ENCODE results near the gene AKR1B15. TPM values are rescaled to one million over a fixed set of nuclear protein-coding genes. Genes with fewer than 3 reads are reported as not detected.
"Not testable (repeated sequence)": the region's sequence is repeated elsewhere in the genome, so short reads cannot be mapped to it uniquely, and the experiment has no call there.

The AKR1B15 gene
- polyA plus RNA-seq, 3 donors: not detected

DNA sequence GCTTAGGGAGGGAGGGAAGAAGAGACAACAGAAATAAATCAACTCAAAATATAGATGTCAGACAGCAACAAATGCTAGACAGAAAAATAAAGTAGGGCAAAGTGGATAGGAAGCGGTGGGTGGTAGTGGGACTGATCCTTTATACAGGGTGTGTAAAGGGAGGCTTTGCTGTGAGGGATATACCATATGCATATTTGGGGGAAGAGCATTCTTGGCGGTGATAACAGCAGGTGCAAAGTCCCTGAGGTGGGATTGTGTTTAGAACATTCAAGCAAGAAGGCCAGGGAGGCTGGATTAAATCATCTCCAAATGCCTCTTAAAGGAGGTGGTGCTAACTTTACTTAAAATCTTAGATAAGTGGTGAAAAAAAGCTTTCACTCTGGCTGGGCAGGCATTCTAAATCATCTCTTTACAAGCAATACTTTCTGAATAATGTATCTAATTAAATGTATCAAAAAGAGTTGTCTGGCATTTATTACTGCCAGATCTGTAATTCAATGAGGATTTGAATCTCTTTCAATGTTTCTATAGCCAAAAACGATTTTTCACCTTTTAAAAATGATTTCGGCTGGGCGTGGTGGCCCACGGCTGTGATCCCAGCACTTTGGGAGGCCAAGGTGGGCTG, 9.4 kb upstream of the AKR1B15 start:
- H3K4me1 ChIP-seq (ENCODE audit: control insufficient read depth in 1 of 2, insufficient read depth in 2 of 2, low read length in 2 of 2): no peaks in the 10 kb centered on the region
- H3K27ac Mint-ChIP-seq: no peak overlapping the region
- no peak overlapping the region for H3K9ac ChIP-seq (ENCODE audit: insufficient read depth, low read length, poor library complexity, severe bottlenecking)
- H3K9me3 ChIP-seq (replicated peaks in 1 of 2; ENCODE audit: control insufficient read depth in 1 of 2, insufficient read depth in 1 of 2, low read length in 2 of 2): no peaks in the 10 kb centered on the region
- no peaks in the 10 kb centered on the region for H3K9me3 Mint-ChIP-seq
- TF ChIP-seq, protein P1, sequence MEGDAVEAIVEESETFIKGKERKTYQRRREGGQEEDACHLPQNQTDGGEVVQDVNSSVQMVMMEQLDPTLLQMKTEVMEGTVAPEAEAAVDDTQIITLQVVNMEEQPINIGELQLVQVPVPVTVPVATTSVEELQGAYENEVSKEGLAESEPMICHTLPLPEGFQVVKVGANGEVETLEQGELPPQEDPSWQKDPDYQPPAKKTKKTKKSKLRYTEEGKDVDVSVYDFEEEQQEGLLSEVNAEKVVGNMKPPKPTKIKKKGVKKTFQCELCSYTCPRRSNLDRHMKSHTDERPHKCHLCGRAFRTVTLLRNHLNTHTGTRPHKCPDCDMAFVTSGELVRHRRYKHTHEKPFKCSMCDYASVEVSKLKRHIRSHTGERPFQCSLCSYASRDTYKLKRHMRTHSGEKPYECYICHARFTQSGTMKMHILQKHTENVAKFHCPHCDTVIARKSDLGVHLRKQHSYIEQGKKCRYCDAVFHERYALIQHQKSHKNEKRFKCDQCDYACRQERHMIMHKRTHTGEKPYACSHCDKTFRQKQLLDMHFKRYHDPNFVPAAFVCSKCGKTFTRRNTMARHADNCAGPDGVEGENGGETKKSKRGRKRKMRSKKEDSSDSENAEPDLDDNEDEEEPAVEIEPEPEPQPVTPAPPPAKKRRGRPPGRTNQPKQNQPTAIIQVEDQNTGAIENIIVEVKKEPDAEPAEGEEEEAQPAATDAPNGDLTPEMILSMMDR (IDR thresholded peaks at IDR 0.05): no peak
- H3K36me3 Mint-ChIP-seq: no peaks in the 10 kb centered on the region
- H3K4me1 Mint-ChIP-seq: no peaks in the 10 kb centered on the region
- no peak overlapping the region for H2AFZ ChIP-seq (ENCODE audit: insufficient read depth, low read depth, low read length, poor library complexity, severe bottlenecking)
- intact Hi-C loops (cut with micrococcal nuclease): no loop called here
- H3K27me3 ChIP-seq (ENCODE audit: control insufficient read depth in 2 of 2, insufficient read depth in 2 of 2, low read length in 2 of 2): no peaks in the 10 kb centered on the region
- no peak overlapping the region for H3K4me2 ChIP-seq (replicated peaks; ENCODE audit: extremely low read depth, low read length, poor library complexity, severe bottlenecking)
- peaks cover 3 to 15% (median 8%) of the 10 kb centered on the region in 3 donors for H3K27me3 Mint-ChIP-seq (ENCODE audit: low read depth in 3 of 3)
- H3K36me3 ChIP-seq (replicated peaks in 1 of 2; ENCODE audit: control insufficient read depth in 1 of 2, insufficient read depth in 2 of 2, low read length in 2 of 2): no peaks in the 10 kb centered on the region
- no peaks in the 10 kb centered on the region for H3K79me2 ChIP-seq (ENCODE audit: insufficient read depth, low read length)
- no peak for DNase-seq
- 93% methylated on average over 4 of the region's 6 CpGs for WGBS (ENCODE audit: insufficient coverage)
- no peak overlapping the region for H3K4me3 Mint-ChIP-seq
- H3K4me3 ChIP-seq (replicated peaks in 1 of 3; ENCODE audit: low read depth in 2 of 3, low read length in 3 of 3): no peak overlapping the region
- H4K20me1 ChIP-seq (ENCODE audit: insufficient read depth, low read length): no peaks in the 10 kb centered on the region
- H3K27ac ChIP-seq (ENCODE audit: low read depth in 1 of 2, low read length in 2 of 2): no peak overlapping the region

DNA sequence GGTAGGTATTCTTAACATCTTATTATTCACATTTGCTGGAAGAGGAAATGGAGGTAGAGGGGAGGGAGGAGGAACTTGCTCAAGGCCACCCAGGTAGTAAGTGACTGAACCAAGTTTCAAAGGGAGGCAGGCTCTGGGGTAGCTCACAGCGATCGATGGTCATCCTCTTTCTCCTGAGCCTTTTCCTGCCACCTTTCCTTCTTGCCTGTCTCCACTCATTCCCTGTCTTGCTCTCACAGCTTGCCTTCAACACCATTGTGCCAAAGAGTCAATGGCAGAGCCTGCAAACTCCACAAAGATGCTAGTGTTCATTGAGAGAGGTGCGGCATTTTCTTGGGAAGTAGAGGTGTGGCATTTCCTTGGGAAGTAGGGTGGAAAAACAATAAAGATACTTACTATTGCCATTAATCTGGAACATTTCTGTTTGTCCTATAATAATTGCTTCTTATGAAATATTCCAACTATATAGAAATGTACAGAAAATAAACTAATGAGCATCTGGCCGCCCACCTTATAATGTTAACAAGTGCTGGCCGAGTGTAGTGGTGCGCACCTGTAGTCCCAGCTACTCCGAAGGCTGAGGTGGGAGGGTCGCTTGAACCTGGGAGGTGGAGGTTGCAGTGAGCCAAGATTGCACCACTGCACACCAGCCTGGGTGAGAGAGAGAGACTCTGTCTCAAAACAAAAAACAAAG, 7.3 kb upstream of the AKR1B15 start:
- DNase-seq; H3K4me1 ChIP-seq (ENCODE audit: control insufficient read depth in 1 of 2, insufficient read depth in 2 of 2, low read length in 2 of 2); H3K9me3 Mint-ChIP-seq; H4K20me1 ChIP-seq (ENCODE audit: insufficient read depth, low read length); H3K4me3 ChIP-seq (replicated peaks in 1 of 3; ENCODE audit: low read depth in 2 of 3, low read length in 3 of 3); H3K36me3 ChIP-seq (replicated peaks in 1 of 2; ENCODE audit: control insufficient read depth in 1 of 2, insufficient read depth in 2 of 2, low read length in 2 of 2); H3K4me3 Mint-ChIP-seq; H3K36me3 Mint-ChIP-seq; H3K9me3 ChIP-seq (replicated peaks in 1 of 2; ENCODE audit: control insufficient read depth in 1 of 2, insufficient read depth in 1 of 2, low read length in 2 of 2); H3K4me2 ChIP-seq (replicated peaks; ENCODE audit: extremely low read depth, low read length, poor library complexity, severe bottlenecking); H3K27ac Mint-ChIP-seq; H3K79me2 ChIP-seq (ENCODE audit: insufficient read depth, low read length); H3K27me3 ChIP-seq (ENCODE audit: control insufficient read depth in 2 of 2, insufficient read depth in 2 of 2, low read length in 2 of 2); H2AFZ ChIP-seq (ENCODE audit: insufficient read depth, low read depth, low read length, poor library complexity, severe bottlenecking); H3K27ac ChIP-seq (ENCODE audit: low read depth in 1 of 2, low read length in 2 of 2); H3K9ac ChIP-seq (ENCODE audit: insufficient read depth, low read length, poor library complexity, severe bottlenecking); H3K4me1 Mint-ChIP-seq; intact Hi-C loops (cut with micrococcal nuclease): not testable (repeated sequence)
- WGBS (ENCODE audit: insufficient coverage): no CpG with 5 or more reads among the region's 8 CpGs
- H3K27me3 Mint-ChIP-seq (ENCODE audit: low read depth in 3 of 3): peaks cover 3 to 12% (median 12%) of the 10 kb centered on the region in 3 donors

All from CD14-positive monocyte (primary cell).